ENCODE data around the gene MFN2. TPM values are rescaled to one million over a fixed set of nuclear protein-coding genes. Genes with fewer than 3 reads are reported as not detected.

The MFN2 gene
- total RNA-seq, 1 experiment from 2014 or later: 34.1 TPM

- DNase-seq: no peak
- H3K9ac ChIP-seq (ENCODE audit: low read length): peak overlapping the region; percentile 84
- no peaks in the 10 kb centered on the region for H3K9me2 ChIP-seq (replicated peaks; ENCODE audit: insufficient read depth, low read length)
- H3K9me3 ChIP-seq (ENCODE audit: low read length): no peaks in the 10 kb centered on the region
- H3K27ac ChIP-seq (ENCODE audit: low read length): no peak overlapping the region
- peak overlapping the region; percentile 98 for H3K4me2 ChIP-seq (ENCODE audit: low read depth, low read length, poor library complexity, severe bottlenecking)
- H3K4me1 ChIP-seq (ENCODE audit: low read length): peaks cover 18% of the 10 kb centered on the region
- peaks cover 57% of the 10 kb centered on the region for H3K79me2 ChIP-seq (ENCODE audit: low read length)
- 0 out of 2 replicates have a peak, but pooled peaks cover 13% of the 10 kb centered on the region for H4K20me1 ChIP-seq (ENCODE audit: insufficient read depth, low read depth, low read length)
- H2AFZ ChIP-seq (ENCODE audit: low read length): no peak overlapping the region
- H3K27me3 ChIP-seq (ENCODE audit: low read length): no peaks in the 10 kb centered on the region
- H3K36me3 ChIP-seq (ENCODE audit: insufficient read depth, low read length): peaks cover 25% of the 10 kb centered on the region; the same call in 1 of the 2 replicates
- H3K4me3 ChIP-seq (ENCODE audit: low read length): peak overlapping the region; percentile 90
Observed at GRCh38 chr1:11981378-11982009, 1.2 kb downstream of the MFN2 start.

GRCh38 chr1:11982010-11982392 is 1.8 kb downstream of the MFN2 start:
- H3K36me3 ChIP-seq (ENCODE audit: insufficient read depth, low read length): peaks cover 25% of the 10 kb centered on the region; the same call in 1 of the 2 replicates
- no peaks in the 10 kb centered on the region for H3K9me2 ChIP-seq (replicated peaks; ENCODE audit: insufficient read depth, low read length)
- H3K4me1 ChIP-seq (ENCODE audit: low read length): peaks cover 18% of the 10 kb centered on the region
- H3K9ac ChIP-seq (ENCODE audit: low read length): no peak overlapping the region
- peak overlapping the region; percentile 98 for H3K4me2 ChIP-seq (ENCODE audit: low read depth, low read length, poor library complexity, severe bottlenecking)
- H3K9me3 ChIP-seq (ENCODE audit: low read length): no peaks in the 10 kb centered on the region
- DNase-seq: peak; percentile 70
- no peak overlapping the region for H3K4me3 ChIP-seq (ENCODE audit: low read length)
- H4K20me1 ChIP-seq (ENCODE audit: insufficient read depth, low read depth, low read length): 0 out of 2 replicates have a peak, but pooled peaks cover 13% of the 10 kb centered on the region
- no peaks in the 10 kb centered on the region for H3K27me3 ChIP-seq (ENCODE audit: low read length)
- H3K27ac ChIP-seq (ENCODE audit: low read length): no peak overlapping the region
- H3K79me2 ChIP-seq (ENCODE audit: low read length): peaks cover 61% of the 10 kb centered on the region
- H2AFZ ChIP-seq (ENCODE audit: low read length): no peak overlapping the region

- Histone ChIP-seq H3K4me3 (ENCODE audit: low read length) (no peak overlapping the region), H3K9me2 (replicated peaks; ENCODE audit: insufficient read depth, low read length) (no peaks in the 10 kb centered on the region), H3K79me2 (ENCODE audit: low read length) (peaks cover 69% of the 10 kb centered on the region), H3K4me1 (ENCODE audit: low read length) (peaks cover 18% of the 10 kb centered on the region), H4K20me1 (ENCODE audit: insufficient read depth, low read depth, low read length) (0 out of 2 replicates have a peak, but pooled peaks cover 13% of the 10 kb centered on the region), H3K36me3 (ENCODE audit: insufficient read depth, low read length) (peaks cover 25% of the 10 kb centered on the region; the same call in 1 of the 2 replicates), H3K27me3 (ENCODE audit: low read length) (no peaks in the 10 kb centered on the region), H3K9me3 (ENCODE audit: low read length) (no peaks in the 10 kb centered on the region), H2AFZ (ENCODE audit: low read length) (no peak overlapping the region), H3K4me2 (ENCODE audit: low read depth, low read length, poor library complexity, severe bottlenecking) (no peak overlapping the region), H3K27ac (ENCODE audit: low read length) (no peak overlapping the region), H3K9ac (ENCODE audit: low read length) (no peak overlapping the region)
- no peak for DNase-seq
Observed at GRCh38 chr1:11984121-11984520, 3.9 kb downstream of the MFN2 start.

- H3K4me2 ChIP-seq (ENCODE audit: low read depth, low read length, poor library complexity, severe bottlenecking): no peak overlapping the region
- no peak overlapping the region for H3K27ac ChIP-seq (ENCODE audit: low read length)
- no peak overlapping the region for H3K4me3 ChIP-seq (ENCODE audit: low read length)
- peaks cover 70% of the 10 kb centered on the region for H3K79me2 ChIP-seq (ENCODE audit: low read length)
- no peaks in the 10 kb centered on the region for H3K9me2 ChIP-seq (replicated peaks; ENCODE audit: insufficient read depth, low read length)
- H3K36me3 ChIP-seq (ENCODE audit: insufficient read depth, low read length): peaks cover 25% of the 10 kb centered on the region; the same call in 1 of the 2 replicates
- H3K4me1 ChIP-seq (ENCODE audit: low read length): peaks cover 14% of the 10 kb centered on the region
- H3K9me3 ChIP-seq (ENCODE audit: low read length): no peaks in the 10 kb centered on the region
- H3K9ac ChIP-seq (ENCODE audit: low read length): no peak overlapping the region
- 0 out of 2 replicates have a peak, but pooled peaks cover 13% of the 10 kb centered on the region for H4K20me1 ChIP-seq (ENCODE audit: insufficient read depth, low read depth, low read length)
- no peak overlapping the region for H2AFZ ChIP-seq (ENCODE audit: low read length)
- DNase-seq: no peak
- no peaks in the 10 kb centered on the region for H3K27me3 ChIP-seq (ENCODE audit: low read length)
Observed at GRCh38 chr1:11984576-11984975, 4.3 kb downstream of the MFN2 start.

- Histone ChIP-seq H3K4me2 (ENCODE audit: low read depth, low read length, poor library complexity, severe bottlenecking) (no peak overlapping the region), H3K36me3 (ENCODE audit: insufficient read depth, low read length) (peaks cover 26% of the 10 kb centered on the region; the same call in 1 of the 2 replicates), H3K9me3 (ENCODE audit: low read length) (no peaks in the 10 kb centered on the region), H2AFZ (ENCODE audit: low read length) (no peak overlapping the region), H3K9me2 (replicated peaks; ENCODE audit: insufficient read depth, low read length) (no peaks in the 10 kb centered on the region), H3K4me1 (ENCODE audit: low read length) (peaks cover 11% of the 10 kb centered on the region), H3K27me3 (ENCODE audit: low read length) (no peaks in the 10 kb centered on the region), H4K20me1 (ENCODE audit: insufficient read depth, low read depth, low read length) (0 out of 2 replicates have a peak, but pooled peaks cover 13% of the 10 kb centered on the region), H3K9ac (ENCODE audit: low read length) (no peak overlapping the region), H3K4me3 (ENCODE audit: low read length) (no peak overlapping the region), H3K79me2 (ENCODE audit: low read length) (peaks cover 76% of the 10 kb centered on the region), H3K27ac (ENCODE audit: low read length) (no peak overlapping the region)
- DNase-seq: no peak
Observed at GRCh38 chr1:11985171-11985570, 4.9 kb downstream of the MFN2 start.

DNA sequence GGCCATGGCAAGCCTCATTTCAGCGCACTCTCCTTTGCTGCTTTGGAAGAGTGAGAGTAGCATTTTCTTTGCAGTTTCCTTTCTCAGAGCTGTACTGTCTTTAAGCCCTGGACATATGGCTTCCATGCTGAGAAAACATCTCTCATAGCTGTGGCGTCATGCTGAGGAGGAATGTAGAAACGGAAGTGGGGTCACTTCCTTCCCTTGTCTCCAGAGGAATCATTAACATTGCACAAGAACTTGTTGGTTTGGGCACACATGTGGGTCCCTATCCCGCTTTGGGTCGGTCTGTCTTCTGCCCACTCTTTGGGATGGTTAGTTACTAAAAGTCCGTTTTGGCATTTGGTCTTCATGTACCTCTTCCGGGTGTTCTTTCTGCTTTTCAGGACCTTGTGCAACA is 5.6 kb downstream of the MFN2 start:
- H3K4me2 ChIP-seq (ENCODE audit: low read depth, low read length, poor library complexity, severe bottlenecking): no peak overlapping the region
- H3K9me2 ChIP-seq (replicated peaks; ENCODE audit: insufficient read depth, low read length): no peaks in the 10 kb centered on the region
- no peak overlapping the region for H3K4me3 ChIP-seq (ENCODE audit: low read length)
- no peak for DNase-seq
- no peaks in the 10 kb centered on the region for H3K27me3 ChIP-seq (ENCODE audit: low read length)
- peaks cover 11% of the 10 kb centered on the region for H3K4me1 ChIP-seq (ENCODE audit: low read length)
- no peak overlapping the region for H3K27ac ChIP-seq (ENCODE audit: low read length)
- H3K36me3 ChIP-seq (ENCODE audit: insufficient read depth, low read length): peaks cover 33% of the 10 kb centered on the region; the same call in 1 of the 2 replicates
- no peak overlapping the region for H3K9ac ChIP-seq (ENCODE audit: low read length)
- peaks cover 77% of the 10 kb centered on the region for H3K79me2 ChIP-seq (ENCODE audit: low read length)
- H4K20me1 ChIP-seq (ENCODE audit: insufficient read depth, low read depth, low read length): peaks cover 12% of the 10 kb centered on the region; the same call in 1 of the 2 replicates
- H3K9me3 ChIP-seq (ENCODE audit: low read length): no peaks in the 10 kb centered on the region
- H2AFZ ChIP-seq (ENCODE audit: low read length): no peak overlapping the region

DNA sequence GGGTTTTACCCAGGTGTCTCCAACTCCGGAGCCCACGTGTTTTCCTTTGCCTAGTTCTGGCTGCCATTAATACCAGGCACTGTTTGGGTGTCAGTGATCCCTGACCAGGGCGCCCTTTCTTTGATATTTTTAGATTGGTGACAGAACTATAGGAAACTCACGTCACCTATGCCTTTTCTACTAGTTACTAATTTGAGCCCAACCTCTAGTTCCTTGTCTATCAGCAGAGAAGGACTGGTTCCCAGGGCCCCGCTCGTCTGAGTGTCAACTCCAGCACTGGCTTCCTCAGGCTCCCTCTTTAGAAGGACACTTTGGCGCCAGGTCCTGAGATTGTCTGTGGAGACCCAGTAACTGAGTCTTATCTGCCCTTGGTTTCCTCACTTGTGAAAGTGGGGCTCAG is 9.4 kb downstream of the MFN2 start:
- Histone ChIP-seq H2AFZ (ENCODE audit: low read length) (no peak overlapping the region), H3K79me2 (ENCODE audit: low read length) (peaks cover 39% of the 10 kb centered on the region), H3K4me2 (ENCODE audit: low read depth, low read length, poor library complexity, severe bottlenecking) (no peak overlapping the region), H3K27me3 (ENCODE audit: low read length) (no peaks in the 10 kb centered on the region), H4K20me1 (ENCODE audit: insufficient read depth, low read depth, low read length) (peaks cover 5% of the 10 kb centered on the region; the same call in 1 of the 2 replicates), H3K36me3 (ENCODE audit: insufficient read depth, low read length) (peaks cover 30% of the 10 kb centered on the region), H3K9ac (ENCODE audit: low read length) (no peak overlapping the region), H3K4me3 (ENCODE audit: low read length) (no peak overlapping the region), H3K9me3 (ENCODE audit: low read length) (no peaks in the 10 kb centered on the region), H3K27ac (ENCODE audit: low read length) (no peak overlapping the region), H3K4me1 (ENCODE audit: low read length) (no peaks in the 10 kb centered on the region), H3K9me2 (replicated peaks; ENCODE audit: insufficient read depth, low read length) (no peaks in the 10 kb centered on the region)
- no peak for DNase-seq

GRCh38 chr1:11990303-11991032 is 10.2 kb downstream of the MFN2 start:
- H3K9ac ChIP-seq (ENCODE audit: low read length): no peak overlapping the region
- H3K27ac ChIP-seq (ENCODE audit: low read length): no peak overlapping the region
- H3K36me3 ChIP-seq (ENCODE audit: insufficient read depth, low read length): peaks cover 29% of the 10 kb centered on the region
- no peaks in the 10 kb centered on the region for H3K4me1 ChIP-seq (ENCODE audit: low read length)
- H3K4me2 ChIP-seq (ENCODE audit: low read depth, low read length, poor library complexity, severe bottlenecking): no peak overlapping the region
- H3K9me3 ChIP-seq (ENCODE audit: low read length): no peaks in the 10 kb centered on the region
- DNase-seq: no peak
- H2AFZ ChIP-seq (ENCODE audit: low read length): no peak overlapping the region
- H3K79me2 ChIP-seq (ENCODE audit: low read length): peaks cover 33% of the 10 kb centered on the region
- H4K20me1 ChIP-seq (ENCODE audit: insufficient read depth, low read depth, low read length): peaks cover 5% of the 10 kb centered on the region; the same call in 1 of the 2 replicates
- H3K27me3 ChIP-seq (ENCODE audit: low read length): no peaks in the 10 kb centered on the region
- no peaks in the 10 kb centered on the region for H3K9me2 ChIP-seq (replicated peaks; ENCODE audit: insufficient read depth, low read length)
- H3K4me3 ChIP-seq (ENCODE audit: low read length): no peak overlapping the region

Data from Karpas-422 (cell line).